ENCODE results near the gene RAB13.
A peak's percentile ranks its signal among the peaks of the same experiment; 100 is the strongest.

The RAB13 gene

GRCh38 chr1:153991806-153992205 is 5.7 kb upstream of the RAB13 start:
- Histone ChIP-seq H3K4me1 (ENCODE audit: low read length) (peaks cover 15% of the 10 kb centered on the region), H3K27ac (ENCODE audit: low read length) (peak overlapping the region; percentile 63; the same call in 1 of the 2 replicates), H3K9me2 (replicated peaks; ENCODE audit: insufficient read depth, low read length) (no peaks in the 10 kb centered on the region), H3K79me2 (ENCODE audit: low read length) (peaks cover 21% of the 10 kb centered on the region), H3F3A (ENCODE audit: insufficient read depth, low read length) (peaks cover 54% of the 10 kb centered on the region), H3K4me2 (ENCODE audit: low read depth, low read length) (peak overlapping the region; percentile 60), H3K9me3 (replicated peaks; ENCODE audit: insufficient read depth, low read length) (no peaks in the 10 kb centered on the region), H3K9ac (ENCODE audit: low read length) (peak overlapping the region; percentile 92; the same call in 1 of the 2 replicates), H4K20me1 (ENCODE audit: insufficient read depth, low read length) (no peaks in the 10 kb centered on the region), H3K36me3 (replicated peaks; ENCODE audit: insufficient read depth, low read length) (peaks cover 17% of the 10 kb centered on the region), H3K27me3 (replicated peaks; ENCODE audit: insufficient read depth, low read length) (no peaks in the 10 kb centered on the region), H2AFZ (ENCODE audit: low read length) (no peak overlapping the region), H3K4me3 (ENCODE audit: low read length) (peak overlapping the region; percentile 89)
- no peak for TF ChIP-seq CTCF (IDR thresholded peaks at IDR 0.05; ENCODE audit: low read length)
- no peak for TF ChIP-seq EZH2phosphoT487 (IDR thresholded peaks at IDR 0.05; ENCODE audit: low read length)
- TF ChIP-seq EZH2 (optimal IDR thresholded peaks at IDR 0.05; ENCODE audit: low read depth, low read length): no peak
- DNase-seq: no peak

- no peak for DNase-seq
- H4K20me1 ChIP-seq (ENCODE audit: insufficient read depth, low read length): no peaks in the 10 kb centered on the region
- H2AFZ ChIP-seq (ENCODE audit: low read length): 0 out of 2 replicates have a peak overlapping the region, but pooled peaks have one; percentile 29
- TF ChIP-seq CTCF (IDR thresholded peaks at IDR 0.05; ENCODE audit: low read length) (no peak), EZH2phosphoT487 (IDR thresholded peaks at IDR 0.05; ENCODE audit: low read length) (no peak), EZH2 (optimal IDR thresholded peaks at IDR 0.05; ENCODE audit: low read depth, low read length) (no peak)
- H3K27me3 ChIP-seq (replicated peaks; ENCODE audit: insufficient read depth, low read length): no peaks in the 10 kb centered on the region
- peaks cover 15% of the 10 kb centered on the region for H3K4me1 ChIP-seq (ENCODE audit: low read length)
- H3K79me2 ChIP-seq (ENCODE audit: low read length): peaks cover 21% of the 10 kb centered on the region
- H3K27ac ChIP-seq (ENCODE audit: low read length): peak overlapping the region; percentile 63; the same call in 1 of the 2 replicates
- H3K9ac ChIP-seq (ENCODE audit: low read length): peak overlapping the region; percentile 92
- peak overlapping the region; percentile 60 for H3K4me2 ChIP-seq (ENCODE audit: low read depth, low read length)
- H3K4me3 ChIP-seq (ENCODE audit: low read length): peak overlapping the region; percentile 89
- H3K9me2 ChIP-seq (replicated peaks; ENCODE audit: insufficient read depth, low read length): no peaks in the 10 kb centered on the region
- no peaks in the 10 kb centered on the region for H3K9me3 ChIP-seq (replicated peaks; ENCODE audit: insufficient read depth, low read length)
- H3F3A ChIP-seq (ENCODE audit: insufficient read depth, low read length): peaks cover 55% of the 10 kb centered on the region
- H3K36me3 ChIP-seq (replicated peaks; ENCODE audit: insufficient read depth, low read length): peaks cover 17% of the 10 kb centered on the region
These were observed 5.1 kb upstream of the RAB13 start for GRCh38 chr1:153991151-153991630.

GRCh38 chr1:153990468-153991150 is 4.5 kb upstream of the RAB13 start, which contains the start of gene RPS27:
TSS of gene RPS27 (plus strand) at chr1:153990762. CDS start at chr1:153990797, 35 bp downstream.
- Histone ChIP-seq H3K79me2 (ENCODE audit: low read length) (peaks cover 21% of the 10 kb centered on the region), H3K27me3 (replicated peaks; ENCODE audit: insufficient read depth, low read length) (0 out of 2 replicates have a peak, but pooled peaks cover 3% of the 10 kb centered on the region), H3K9me2 (replicated peaks; ENCODE audit: insufficient read depth, low read length) (no peaks in the 10 kb centered on the region), H2AFZ (ENCODE audit: low read length) (peak within 1 kb of the TSS; percentile 64), H3K36me3 (replicated peaks; ENCODE audit: insufficient read depth, low read length) (peaks cover 17% of the 10 kb centered on the region), H3K27ac (ENCODE audit: low read length) (peak within 1 kb of the TSS; percentile 63; the same call in 1 of the 2 replicates), H3K4me2 (ENCODE audit: low read depth, low read length) (peak within 1 kb of the TSS; percentile 60), H3K4me1 (ENCODE audit: low read length) (peaks cover 15% of the 10 kb centered on the region), H3K9ac (ENCODE audit: low read length) (peak within 1 kb of the TSS; percentile 92), H3K9me3 (replicated peaks; ENCODE audit: insufficient read depth, low read length) (no peaks in the 10 kb centered on the region), H3F3A (ENCODE audit: insufficient read depth, low read length) (peaks cover 53% of the 10 kb centered on the region), H3K4me3 (ENCODE audit: low read length) (peak within 1 kb of the TSS; percentile 89), H4K20me1 (ENCODE audit: insufficient read depth, low read length) (no peaks in the 10 kb centered on the region)
- DNase-seq: peak; percentile 100
- TF ChIP-seq EZH2phosphoT487 (IDR thresholded peaks at IDR 0.05; ENCODE audit: low read length): no peak
- TF ChIP-seq CTCF (IDR thresholded peaks at IDR 0.05; ENCODE audit: low read length): no peak
- no peak for TF ChIP-seq EZH2 (optimal IDR thresholded peaks at IDR 0.05; ENCODE audit: low read depth, low read length)
